ENCODE results near the gene SLC50A1.

- TF ChIP-seq CTCF (conservative IDR thresholded peaks at IDR 0.05) (no peak), EZH2 (IDR thresholded peaks at IDR 0.05; ENCODE audit: low read depth) (no peak)
Measured at GRCh38 chr1:155178441-155179111, 42.9 kb downstream of the SLC50A1 start.

All from PC-9 (cell line).